WTC11 (cell line): ENCODE data around the gene GAK. TPM values are rescaled to one million over a fixed set of nuclear protein-coding genes. Genes with fewer than 3 reads are reported as not detected.

Source experiments
- ATAC-seq: fragments of 200-7000 bp; cut with Tn5 transposase; 2 replicates; pipeline ENCODE4 v1.10.0; 2021; ENCODE audit warnings: mild to moderate bottlenecking, moderate library complexity
- CTCF ChIA-PET: fragments of 300-600 bp; sonication (Branson Sonifier 250); formaldehyde crosslinking; loops from one replicate; lab custom pipeline; 2021; ENCODE audit warnings: antibody characterized with exemption; lab: Charles Lee
- POLR2A ChIA-PET: fragments of 350-600 bp; sonication (Branson Sonifier 250); formaldehyde crosslinking; loops from one replicate; lab custom pipeline; 2021; ENCODE audit warnings: antibody characterized with exemption; lab: Charles Lee
- DNase-seq: peaks from one replicate; pipeline ENCODE4 v3.0.0; 2021; ENCODE audit warnings: low spot score
- H3K27ac Mint-ChIP-seq: 2 replicates; pipeline ENCODE4 v1.8.0; 2021; ENCODE audit warnings: mixed read lengths
- H3K27me3 Mint-ChIP-seq: 2 replicates; pipeline ENCODE4 v1.8.0; 2021; ENCODE audit warnings: low read depth, mild to moderate bottlenecking, moderate library complexity, mixed read lengths
- H3K36me3 Mint-ChIP-seq: 2 replicates; pipeline ENCODE4 v1.8.0; 2021; ENCODE audit warnings: mixed read lengths
- H3K4me1 Mint-ChIP-seq: 2 replicates; pipeline ENCODE4 v1.8.0; 2022; ENCODE audit warnings: mixed read lengths
- H3K4me3 Mint-ChIP-seq: 2 replicates; pipeline ENCODE4 v1.8.0; 2021; ENCODE audit warnings: mild to moderate bottlenecking, moderate library complexity, mixed read lengths
- H3K9me3 Mint-ChIP-seq: 2 replicates; pipeline ENCODE4 v1.8.0; 2021; ENCODE audit warnings: mixed read lengths
- ATF1 ChIP-seq: sonication (generic); formaldehyde crosslinking; IDR thresholded peaks from 2 replicates; pipeline ENCODE4 v1.8.1; 2023; ENCODE audit warnings: mild to moderate bottlenecking, moderate library complexity, missing genetic modification reagents
- ATF2 ChIP-seq: sonication (generic); formaldehyde crosslinking; IDR thresholded peaks from 2 replicates; pipeline ENCODE4 v1.8.1; 2022; ENCODE audit warnings: low read depth, missing genetic modification reagents, borderline replicate concordance
- ATF6 ChIP-seq: sonication (generic); formaldehyde crosslinking; IDR thresholded peaks from 2 replicates; pipeline ENCODE4 v1.8.1; 2023; ENCODE audit warnings: mild to moderate bottlenecking, missing genetic modification reagents
- E2F4 ChIP-seq: sonication (generic); formaldehyde crosslinking; IDR thresholded peaks from 2 replicates; pipeline ENCODE4 v1.8.1; 2022; ENCODE audit warnings: low read depth, mild to moderate bottlenecking, moderate library complexity, missing genetic modification reagents, borderline replicate concordance
- ELF4 ChIP-seq: sonication (generic); formaldehyde crosslinking; IDR thresholded peaks from 2 replicates; pipeline ENCODE4 v1.8.1; 2022; ENCODE audit warnings: low read depth, mild to moderate bottlenecking, moderate library complexity, missing genetic modification reagents
- ETV6 ChIP-seq: sonication (generic); formaldehyde crosslinking; IDR thresholded peaks from 2 replicates; pipeline ENCODE4 v1.8.1; 2022; ENCODE audit warnings: mild to moderate bottlenecking, missing genetic modification reagents
- GABPB1 ChIP-seq: sonication (generic); formaldehyde crosslinking; IDR thresholded peaks from 2 replicates; pipeline ENCODE4 v1.8.1; 2023; ENCODE audit warnings: mild to moderate bottlenecking, missing genetic modification reagents
- GTF2I ChIP-seq: fragments of 250-450 bp; sonication (Bioruptor Pico); conservative IDR thresholded peaks from 2 replicates; pipeline ENCODE4 v1.4.0; 2021; ENCODE audit warnings: mild to moderate bottlenecking
- IRF1 ChIP-seq: sonication (generic); formaldehyde crosslinking; IDR thresholded peaks from 2 replicates; pipeline ENCODE4 v1.8.0; 2023; ENCODE audit warnings: missing genetic modification reagents
- IRF2 ChIP-seq: sonication (generic); formaldehyde crosslinking; IDR thresholded peaks from 2 replicates; pipeline ENCODE4 v1.8.0; 2022; ENCODE audit warnings: low read depth, missing genetic modification reagents, borderline replicate concordance
- NR1H2 ChIP-seq: sonication (generic); formaldehyde crosslinking; IDR thresholded peaks from 2 replicates; pipeline ENCODE4 v1.9.0; 2021; ENCODE audit warnings: mild to moderate bottlenecking, moderate library complexity, missing genetic modification reagents
- NR3C1 ChIP-seq: sonication (generic); formaldehyde crosslinking; conservative IDR thresholded peaks from 2 replicates; pipeline ENCODE4 v1.8.1; 2023; ENCODE audit warnings: low read depth, mild to moderate bottlenecking, missing genetic modification reagents
- RELA ChIP-seq: sonication (generic); formaldehyde crosslinking; IDR thresholded peaks from 2 replicates; pipeline ENCODE4 v1.8.1; 2022; ENCODE audit warnings: missing genetic modification reagents, mild to moderate bottlenecking, borderline replicate concordance
- SOX15 ChIP-seq: fragments of 250-450 bp; sonication (Bioruptor Pico); IDR thresholded peaks from 2 replicates; pipeline ENCODE4 v1.9.0; 2021; ENCODE audit warnings: mild to moderate bottlenecking
- TCF7 ChIP-seq: sonication (generic); formaldehyde crosslinking; IDR thresholded peaks from 2 replicates; pipeline ENCODE4 v1.8.0; 2022; ENCODE audit warnings: mild to moderate bottlenecking, low read depth, missing genetic modification reagents, moderate library complexity
- TEAD1 ChIP-seq: sonication (generic); formaldehyde crosslinking; IDR thresholded peaks from 2 replicates; pipeline ENCODE4 v1.8.0; 2022; ENCODE audit warnings: mild to moderate bottlenecking, missing genetic modification reagents
- TEAD4 ChIP-seq: sonication (generic); formaldehyde crosslinking; IDR thresholded peaks from 2 replicates; pipeline ENCODE4 v1.8.0; 2022; ENCODE audit warnings: mild to moderate bottlenecking, missing genetic modification reagents
- ZNF121 ChIP-seq: sonication (generic); formaldehyde crosslinking; IDR thresholded peaks from 2 replicates; pipeline ENCODE4 v1.8.0; 2023; ENCODE audit warnings: missing genetic modification reagents
- total RNA-seq: library from RNA; stranded (reverse); gene quantifications from 3 replicates; pipeline ENCODE4 v1.2.3, GENCODE V29; 2021

The GAK gene
- total RNA-seq, 1 experiment from 2014 or later: 121 TPM

GRCh38 chr4:880684-881405 lies 51.3 kb downstream of the GAK start:
- H3K4me3 Mint-ChIP-seq: no peak overlapping the region
- TF ChIP-seq ZNF121 (CRISPR knock-in tag) (no peak), ELF4 (CRISPR knock-in tag) (no peak), TCF7 (no peak), ATF1 (CRISPR knock-in tag) (no peak), IRF1 (CRISPR knock-in tag) (no peak), IRF2 (CRISPR knock-in tag) (no peak), SOX15 (CRISPR knock-in tag) (no peak), ATF2 (CRISPR knock-in tag) (no peak), RELA (CRISPR knock-in tag) (no peak), NR1H2 (CRISPR knock-in tag) (no peak), ATF6 (CRISPR knock-in tag) (no peak)
- no peaks in the 10 kb centered on the region for H3K9me3 Mint-ChIP-seq
- ATAC-seq (no peak), DNase-seq (no peak)
- H3K27ac Mint-ChIP-seq: no peak overlapping the region
- POLR2A ChIA-PET: no interaction called here
- H3K36me3 Mint-ChIP-seq: peaks cover 10% of the 10 kb centered on the region
- H3K4me1 Mint-ChIP-seq: no peaks in the 10 kb centered on the region
- no peaks in the 10 kb centered on the region for H3K27me3 Mint-ChIP-seq
- CTCF ChIA-PET: interaction anchor here (1.3 kb wide), 1 partner anchor 197 kb away, joined by 3 read pairs; no protein-coding TSS in a partner anchor

- H3K27ac Mint-ChIP-seq: peak overlapping the region; percentile 22; the same call in 1 of the 2 replicates
- no peaks in the 10 kb centered on the region for H3K27me3 Mint-ChIP-seq
- no peaks in the 10 kb centered on the region for H3K4me1 Mint-ChIP-seq
- H3K4me3 Mint-ChIP-seq: no peak overlapping the region
- H3K36me3 Mint-ChIP-seq: peaks cover 14% of the 10 kb centered on the region
- no peaks in the 10 kb centered on the region for H3K9me3 Mint-ChIP-seq
- POLR2A ChIA-PET: no interaction called here
- no peak for DNase-seq
- CTCF ChIA-PET: interaction anchor here (1.3 kb wide), 1 partner anchor 196 kb away, joined by 3 read pairs; no protein-coding TSS in a partner anchor
- no peak for ATAC-seq
- TF ChIP-seq GABPB1 (CRISPR knock-in tag): no peak
- TF ChIP-seq E2F4: no peak
- no peak for TF ChIP-seq NR3C1 (CRISPR knock-in tag)
- TF ChIP-seq TEAD4 (CRISPR knock-in tag): no peak
- no peak for TF ChIP-seq SOX15 (CRISPR knock-in tag)
- no peak for TF ChIP-seq NR1H2 (CRISPR knock-in tag)
- no peak for TF ChIP-seq GTF2I
- TF ChIP-seq IRF1 (CRISPR knock-in tag): no peak
- no peak for TF ChIP-seq TEAD1
- TF ChIP-seq ETV6 (CRISPR knock-in tag): no peak
These were observed 52.4 kb downstream of the GAK start for GRCh38 chr4:879729-880077.
